CD4-positive, alpha-beta T cell (primary cell): ENCODE results near the gene DUOX2. TPM values are rescaled to one million over a fixed set of nuclear protein-coding genes. Genes with fewer than 3 reads are reported as not detected.

ENCODE experiments used
- ATAC-seq: fragments of 200-7000 bp; cut with Tn5 transposase; one replicate; pipeline ENCODE4 v1.10.0; 2022; ENCODE audit warnings: mild to moderate bottlenecking; ENCODE audit not compliant: poor library complexity
- CTCF ChIA-PET: fragments of 350-600 bp; sonication (Branson Sonifier 250); formaldehyde crosslinking; loops from one replicate; lab custom pipeline; 2021; ENCODE audit warnings: antibody characterized with exemption, inconsistent platforms; lab: Charles Lee
- POLR2A ChIA-PET: fragments of 350-600 bp; sonication (Branson Sonifier 250); formaldehyde crosslinking; loops from one replicate; lab custom pipeline; 2021; ENCODE audit warnings: antibody characterized with exemption, inconsistent platforms; lab: Charles Lee
- DNase-seq, 14 experiments: peaks; one replicate each; pipeline ENCODE4 v3.0.0-alpha.2; 2013 to 2020; ENCODE audit warnings: mixed read lengths in 2 of 14
- H3K27ac ChIP-seq, 2 donors: one replicate each; pipeline versions ENCODE4 v1.5.1 to v1.7.0; 2013; ENCODE audit warnings: low read length in 2 of 2, low read depth in 1 of 2, mild to moderate bottlenecking in 1 of 2
- H3K27me3 ChIP-seq, 2 experiments: 1 replicate in 1 of 2; 2 replicates in 1 of 2; pipeline versions ENCODE4 v1.6.1 to v1.7.0; 2013; ENCODE audit warnings: low read length in 2 of 2, control low read depth in 1 of 2, mild to moderate bottlenecking in 1 of 2, moderate library complexity in 1 of 2; ENCODE audit not compliant: insufficient read depth in 2 of 2, control insufficient read depth in 1 of 2
- H3K36me3 ChIP-seq: one replicate; pipeline ENCODE4 v1.6.1; 2013; ENCODE audit warnings: low read length, control low read depth; ENCODE audit not compliant: insufficient read depth
- H3K4me1 ChIP-seq: one replicate; pipeline ENCODE4 v1.6.1; 2013; ENCODE audit warnings: low read length, control low read depth; ENCODE audit not compliant: insufficient read depth
- H3K4me3 ChIP-seq: one replicate; pipeline ENCODE4 v1.5.1; 2013; ENCODE audit warnings: mild to moderate bottlenecking, low read length, moderate library complexity
- H3K9me3 ChIP-seq, 2 experiments: 1 replicate in 1 of 2; 2 replicates in 1 of 2; pipeline versions ENCODE4 v1.6.1 to v1.7.0; 2013; ENCODE audit warnings: low read length in 2 of 2, mild to moderate bottlenecking in 2 of 2, control low read depth in 1 of 2, moderate library complexity in 1 of 2; ENCODE audit not compliant: control insufficient read depth in 1 of 2, insufficient read depth in 1 of 2
- H3K27ac Mint-ChIP-seq: one replicate; pipeline ENCODE4 v1.8.0; 2020; ENCODE audit warnings: mixed read lengths
- H3K27me3 Mint-ChIP-seq: one replicate; pipeline ENCODE4 v1.8.0; 2021; ENCODE audit warnings: mixed read lengths
- H3K36me3 Mint-ChIP-seq: one replicate; pipeline ENCODE4 v1.8.0; 2021; ENCODE audit warnings: low read depth, mixed read lengths
- H3K4me1 Mint-ChIP-seq: one replicate; pipeline ENCODE4 v1.8.0; 2021; ENCODE audit warnings: low read depth, mixed read lengths
- H3K4me3 Mint-ChIP-seq: one replicate; pipeline ENCODE4 v1.8.0; 2020; ENCODE audit warnings: mild to moderate bottlenecking, mixed read lengths
- H3K9me3 Mint-ChIP-seq: one replicate; pipeline ENCODE4 v1.8.0; 2020; ENCODE audit warnings: mixed read lengths
- CTCF ChIP-seq: fragments of 200-600 bp; IDR thresholded peaks from one replicate; pipeline ENCODE4 v1.8.0; 2022; ENCODE audit warnings: antibody characterized with exemption, mild to moderate bottlenecking
- intact Hi-C, 2 experiments: fragments of 100-400 bp; cut with DNase I in 1 of 2; cut with micrococcal nuclease in 1 of 2; formaldehyde crosslinking; loops; one replicate each; pipeline versions ENCODE4 v1.15.1 to v1.9.0; 2023 to 2025; cut with DNase I, micrococcal nuclease
- total RNA-seq, 174 experiments: library from RNA in 2 of 174; stranded (reverse) in 2 of 174; gene quantifications; one replicate each; pipeline ENCODE4 v1.2.3 and lab custom pipeline; 2021 to 2026

DUOX2 gene
- total RNA-seq, 2 experiments from 2014 or later, result 0.05 to 0.08 TPM

- peaks cover 68 to 69% of the 10 kb centered on the region in 2 experiments for H3K27me3 ChIP-seq
- Mint-ChIP-seq H3K9me3 (no peaks in the 10 kb centered on the region), H3K4me3 (no peak overlapping the region), H3K36me3 (no peaks in the 10 kb centered on the region), H3K27me3 (peaks cover 84% of the 10 kb centered on the region), H3K4me1 (peaks cover 57% of the 10 kb centered on the region), H3K27ac (no peak overlapping the region)
- POLR2A ChIA-PET, result no interaction called here
- H3K36me3 ChIP-seq, result no peaks in the 10 kb centered on the region
- intact Hi-C loops, result loop anchor here in 1 of 2 experiments (5.0 kb wide), 1 partner anchor 51 kb away; no protein-coding TSS in a partner anchor
- H3K27ac ChIP-seq, result no peak overlapping the region
- ATAC-seq (no peak), DNase-seq (no peak)
- H3K9me3 ChIP-seq, result peaks cover 0 to 32% of the 10 kb centered on the region in 2 experiments
- H3K4me1 ChIP-seq, result peaks cover 55% of the 10 kb centered on the region
- H3K4me3 ChIP-seq, result no peak overlapping the region
- no peak for TF ChIP-seq CTCF
- CTCF ChIA-PET, result interaction anchor here (0.6 kb wide), 1 partner anchor 47 kb away, joined by 4 read pairs; no protein-coding TSS in a partner anchor
Measured at GRCh38 chr15:45116006-45116481, 2.1 kb upstream of the DUOX2 start.

- peaks cover 82% of the 10 kb centered on the region for H3K27me3 Mint-ChIP-seq
- ATAC-seq (no peak), DNase-seq (no peak)
- POLR2A ChIA-PET, result no interaction called here
- no peaks in the 10 kb centered on the region for H3K9me3 Mint-ChIP-seq
- intact Hi-C loops, result loop anchor here in 1 of 2 experiments (5.0 kb wide), 1 partner anchor 52 kb away; no protein-coding TSS in a partner anchor
- H3K36me3 Mint-ChIP-seq, result no peaks in the 10 kb centered on the region
- Histone ChIP-seq H3K27me3 (peaks cover 66 to 71% of the 10 kb centered on the region in 2 experiments), H3K4me3 (no peak overlapping the region), H3K4me1 (peaks cover 55% of the 10 kb centered on the region), H3K36me3 (no peaks in the 10 kb centered on the region), H3K9me3 (peaks cover 0 to 32% of the 10 kb centered on the region in 2 experiments), H3K27ac (no peak overlapping the region)
- no peak overlapping the region for H3K27ac Mint-ChIP-seq
- peaks cover 58% of the 10 kb centered on the region for H3K4me1 Mint-ChIP-seq
- no peak for TF ChIP-seq CTCF
- CTCF ChIA-PET, result no interaction called here
- H3K4me3 Mint-ChIP-seq, result no peak overlapping the region
Measured at GRCh38 chr15:45115312-45115820, 1.4 kb upstream of the DUOX2 start.

- H3K4me3 Mint-ChIP-seq, result no peak overlapping the region
Measured at GRCh38 chr15:45114751-45115085, 746 bp upstream of the DUOX2 start.

More at GRCh38 chr15:45114751-45115085, 746 bp upstream of the DUOX2 start:
- no peak overlapping the region for H3K27ac Mint-ChIP-seq
- no peaks in the 10 kb centered on the region for H3K36me3 ChIP-seq
- H3K27ac ChIP-seq, result no peak overlapping the region
- POLR2A ChIA-PET, result interaction anchor here (0.5 kb wide), 1 partner anchor 895 kb away, joined by 4 read pairs; no protein-coding TSS in a partner anchor
- peaks cover 0 to 32% of the 10 kb centered on the region in 2 experiments for H3K9me3 ChIP-seq
- TF ChIP-seq CTCF, result no peak
- ATAC-seq (no peak), DNase-seq (no peak)
- no peak overlapping the region for H3K4me3 ChIP-seq
- H3K4me1 Mint-ChIP-seq, result peaks cover 62% of the 10 kb centered on the region
- peaks cover 84% of the 10 kb centered on the region for H3K27me3 Mint-ChIP-seq
- peaks cover 73 to 74% of the 10 kb centered on the region in 2 experiments for H3K27me3 ChIP-seq
- CTCF ChIA-PET, result no interaction called here
- H3K9me3 Mint-ChIP-seq, result no peaks in the 10 kb centered on the region
- H3K4me1 ChIP-seq, result peaks cover 55% of the 10 kb centered on the region
- intact Hi-C loops, result loop anchor here in 1 of 2 experiments (5.0 kb wide), 1 partner anchor 53 kb away; no protein-coding TSS in a partner anchor
- H3K36me3 Mint-ChIP-seq, result no peaks in the 10 kb centered on the region
